CD4-positive, alpha-beta T cell (primary cell): ENCODE data around the gene DCUN1D4. TPM values are rescaled to one million over a fixed set of nuclear protein-coding genes. Genes with fewer than 3 reads are reported as not detected.

ENCODE experiments used
- ATAC-seq: fragments of 200-7000 bp; cut with Tn5 transposase; one replicate; pipeline ENCODE4 v1.10.0; 2022; ENCODE audit warnings: mild to moderate bottlenecking; ENCODE audit not compliant: poor library complexity
- CTCF ChIA-PET: fragments of 350-600 bp; sonication (Branson Sonifier 250); formaldehyde crosslinking; loops from one replicate; lab custom pipeline; 2021; ENCODE audit warnings: antibody characterized with exemption, inconsistent platforms; lab: Charles Lee
- POLR2A ChIA-PET: fragments of 350-600 bp; sonication (Branson Sonifier 250); formaldehyde crosslinking; loops from one replicate; lab custom pipeline; 2021; ENCODE audit warnings: antibody characterized with exemption, inconsistent platforms; lab: Charles Lee
- DNase-seq, 14 experiments: peaks; one replicate each; pipeline ENCODE4 v3.0.0-alpha.2; 2013 to 2020; ENCODE audit warnings: mixed read lengths in 2 of 14
- H3K27ac ChIP-seq, 2 donors: one replicate each; pipeline versions ENCODE4 v1.5.1 to v1.7.0; 2013; ENCODE audit warnings: low read length in 2 of 2, low read depth in 1 of 2, mild to moderate bottlenecking in 1 of 2
- H3K27me3 ChIP-seq, 2 experiments: 1 replicate in 1 of 2; 2 replicates in 1 of 2; pipeline versions ENCODE4 v1.6.1 to v1.7.0; 2013; ENCODE audit warnings: low read length in 2 of 2, control low read depth in 1 of 2, mild to moderate bottlenecking in 1 of 2, moderate library complexity in 1 of 2; ENCODE audit not compliant: insufficient read depth in 2 of 2, control insufficient read depth in 1 of 2
- H3K36me3 ChIP-seq: one replicate; pipeline ENCODE4 v1.6.1; 2013; ENCODE audit warnings: low read length, control low read depth; ENCODE audit not compliant: insufficient read depth
- H3K4me1 ChIP-seq: one replicate; pipeline ENCODE4 v1.6.1; 2013; ENCODE audit warnings: low read length, control low read depth; ENCODE audit not compliant: insufficient read depth
- H3K4me3 ChIP-seq: one replicate; pipeline ENCODE4 v1.5.1; 2013; ENCODE audit warnings: mild to moderate bottlenecking, low read length, moderate library complexity
- H3K9me3 ChIP-seq, 2 experiments: 1 replicate in 1 of 2; 2 replicates in 1 of 2; pipeline versions ENCODE4 v1.6.1 to v1.7.0; 2013; ENCODE audit warnings: low read length in 2 of 2, mild to moderate bottlenecking in 2 of 2, control low read depth in 1 of 2, moderate library complexity in 1 of 2; ENCODE audit not compliant: control insufficient read depth in 1 of 2, insufficient read depth in 1 of 2
- H3K27ac Mint-ChIP-seq: one replicate; pipeline ENCODE4 v1.8.0; 2020; ENCODE audit warnings: mixed read lengths
- H3K27me3 Mint-ChIP-seq: one replicate; pipeline ENCODE4 v1.8.0; 2021; ENCODE audit warnings: mixed read lengths
- H3K36me3 Mint-ChIP-seq: one replicate; pipeline ENCODE4 v1.8.0; 2021; ENCODE audit warnings: low read depth, mixed read lengths
- H3K4me1 Mint-ChIP-seq: one replicate; pipeline ENCODE4 v1.8.0; 2021; ENCODE audit warnings: low read depth, mixed read lengths
- H3K4me3 Mint-ChIP-seq: one replicate; pipeline ENCODE4 v1.8.0; 2020; ENCODE audit warnings: mild to moderate bottlenecking, mixed read lengths
- H3K9me3 Mint-ChIP-seq: one replicate; pipeline ENCODE4 v1.8.0; 2020; ENCODE audit warnings: mixed read lengths
- intact Hi-C, 2 experiments: fragments of 100-400 bp; cut with DNase I in 1 of 2; cut with micrococcal nuclease in 1 of 2; formaldehyde crosslinking; loops; one replicate each; pipeline versions ENCODE4 v1.15.1 to v1.9.0; 2023 to 2025; cut with DNase I, micrococcal nuclease
- polyA plus RNA-seq, 2 donors: library from polyadenylated mRNA; unstranded; fragments of 120-200 nt; gene quantifications; one replicate each; pipeline ENCODE4 v1.2.1, GENCODE V29; 2013
- total RNA-seq, 174 experiments: library from RNA in 2 of 174; stranded (reverse) in 2 of 174; gene quantifications; one replicate each; pipeline ENCODE4 v1.2.3 and lab custom pipeline; 2021 to 2026
- TF ChIP-seq, protein P1 (sequence below): fragments of 200-600 bp; IDR thresholded peaks from one replicate; pipeline ENCODE4 v1.8.0; 2022; ENCODE audit warnings: antibody characterized with exemption, mild to moderate bottlenecking

DCUN1D4 gene
- total RNA-seq (10 to 100 TPM; 36.2 to 39.9 TPM), total RNA-seq (lab: John Stamatoyannopoulos, UW) (22.5 to 82.1 (median 41.0) reads per million in 172 experiments)
- 19.3 TPM for polyA plus RNA-seq (2013, experiment 1 of 2)
- polyA plus RNA-seq (2013, experiment 2 of 2) = 20.2 TPM

- H3K27ac ChIP-seq = peak within 1 kb of the TSS; percentile 58 to 68
- intact Hi-C loops = loop anchor here (5.0 to 10.0 kb wide), 4 partner anchors 195 to 1525 kb away; partner anchors contain the start of genes SCFD2 (in 2 of the 2), RASL11B (in 1 of the 2) and SGCB (in 1 of the 2)
- H3K9me3 ChIP-seq = peaks cover 0 to 5% of the 10 kb centered on the region in 2 experiments
- CTCF ChIA-PET = interaction anchor here (0.8 to 1.6 kb wide), 4 partner anchors 10 to 870 kb away, joined by 3 to 4 read pairs (median 4); no protein-coding TSS in a partner anchor
- peak; percentile 92 to 99 (median 98) for DNase-seq
- TF ChIP-seq, protein P1, sequence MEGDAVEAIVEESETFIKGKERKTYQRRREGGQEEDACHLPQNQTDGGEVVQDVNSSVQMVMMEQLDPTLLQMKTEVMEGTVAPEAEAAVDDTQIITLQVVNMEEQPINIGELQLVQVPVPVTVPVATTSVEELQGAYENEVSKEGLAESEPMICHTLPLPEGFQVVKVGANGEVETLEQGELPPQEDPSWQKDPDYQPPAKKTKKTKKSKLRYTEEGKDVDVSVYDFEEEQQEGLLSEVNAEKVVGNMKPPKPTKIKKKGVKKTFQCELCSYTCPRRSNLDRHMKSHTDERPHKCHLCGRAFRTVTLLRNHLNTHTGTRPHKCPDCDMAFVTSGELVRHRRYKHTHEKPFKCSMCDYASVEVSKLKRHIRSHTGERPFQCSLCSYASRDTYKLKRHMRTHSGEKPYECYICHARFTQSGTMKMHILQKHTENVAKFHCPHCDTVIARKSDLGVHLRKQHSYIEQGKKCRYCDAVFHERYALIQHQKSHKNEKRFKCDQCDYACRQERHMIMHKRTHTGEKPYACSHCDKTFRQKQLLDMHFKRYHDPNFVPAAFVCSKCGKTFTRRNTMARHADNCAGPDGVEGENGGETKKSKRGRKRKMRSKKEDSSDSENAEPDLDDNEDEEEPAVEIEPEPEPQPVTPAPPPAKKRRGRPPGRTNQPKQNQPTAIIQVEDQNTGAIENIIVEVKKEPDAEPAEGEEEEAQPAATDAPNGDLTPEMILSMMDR = peak; percentile 26
- ATAC-seq = peak; percentile 82
- H3K4me3 Mint-ChIP-seq = peak within 1 kb of the TSS; percentile 100
- no peaks in the 10 kb centered on the region for H3K9me3 Mint-ChIP-seq
- H3K27ac Mint-ChIP-seq = peak within 1 kb of the TSS; percentile 90
- H3K36me3 Mint-ChIP-seq = peaks cover 10% of the 10 kb centered on the region
- H3K36me3 ChIP-seq = no peaks in the 10 kb centered on the region
- H3K27me3 Mint-ChIP-seq = no peaks in the 10 kb centered on the region
- POLR2A ChIA-PET = interaction anchor here (0.9 to 2.4 kb wide), 11 partner anchors 8 to 880 kb away, joined by 3 to 20 read pairs (median 5); partner anchors contain the start of gene SGCB
- peaks cover 38% of the 10 kb centered on the region for H3K4me1 Mint-ChIP-seq
- peaks cover 19% of the 10 kb centered on the region for H3K4me1 ChIP-seq
- H3K4me3 ChIP-seq = peak within 1 kb of the TSS; percentile 75
- no peaks in the 10 kb centered on the region for H3K27me3 ChIP-seq
Measured at GRCh38 chr4:51842554-51843308, at the start of gene DCUN1D4. Gene DCUN1D4 (plus strand): TSS chr4:51843153. CDS start chr4:51843243, 90 bp downstream.

DNA sequence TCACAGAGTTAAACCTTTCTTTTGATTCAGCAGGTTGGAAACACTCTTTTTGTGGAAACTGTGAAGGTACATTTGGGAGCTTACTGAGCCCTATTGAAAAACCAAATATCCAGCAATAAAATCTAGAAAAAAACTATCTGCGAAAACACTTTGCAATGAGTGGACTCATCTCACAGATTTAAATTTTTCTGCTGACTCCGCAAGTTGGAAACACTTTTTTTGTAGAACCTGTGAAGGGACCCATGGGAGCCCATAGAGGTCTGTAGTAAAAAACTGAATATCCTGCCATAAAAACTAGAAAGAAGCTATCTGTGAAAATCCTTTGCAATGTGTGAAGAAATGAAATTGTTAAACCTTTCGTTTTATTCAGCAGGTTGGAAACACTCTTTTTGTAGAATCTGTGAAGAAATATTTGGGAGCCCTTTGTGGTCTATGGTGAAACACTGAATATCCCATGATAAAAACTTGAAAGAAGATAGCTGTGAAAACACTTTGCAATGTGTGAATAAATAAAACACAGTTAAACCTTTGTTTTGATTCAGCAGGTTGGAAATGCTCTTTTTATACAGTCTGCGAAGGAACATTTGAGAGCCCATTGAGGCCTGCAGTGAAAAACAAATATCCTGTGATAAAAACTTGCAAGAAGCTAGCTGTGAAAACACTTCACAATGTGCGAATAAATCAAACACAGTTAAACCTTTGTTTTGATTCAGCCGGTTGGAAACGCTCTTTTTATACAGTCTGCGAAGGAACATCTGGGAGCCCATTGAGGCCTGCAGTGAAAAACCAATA, 22.3 kb upstream of the DCUN1D4 start:
- H3K36me3 ChIP-seq = no peaks in the 10 kb centered on the region
- H3K4me1 Mint-ChIP-seq = no peaks in the 10 kb centered on the region
- ChIA-PET POLR2A (no interaction called here), CTCF (no interaction called here)
- no peak overlapping the region for H3K4me3 Mint-ChIP-seq
- H3K9me3 Mint-ChIP-seq = peaks cover 13% of the 10 kb centered on the region
- intact Hi-C loops = no loop called here
- no peaks in the 10 kb centered on the region for H3K27me3 ChIP-seq
- H3K27ac Mint-ChIP-seq = no peak overlapping the region
- no peak for ATAC-seq
- H3K4me3 ChIP-seq = no peak overlapping the region
- no peaks in the 10 kb centered on the region for H3K4me1 ChIP-seq
- no peak for DNase-seq
- H3K9me3 ChIP-seq = peaks cover 6 to 31% of the 10 kb centered on the region in 2 experiments
- H3K36me3 Mint-ChIP-seq = peaks cover 18% of the 10 kb centered on the region
- TF ChIP-seq, protein P1 = no peak
- no peak overlapping the region for H3K27ac ChIP-seq
- peaks cover 8% of the 10 kb centered on the region for H3K27me3 Mint-ChIP-seq

GRCh38 chr4:51825341-51825740, 17.6 kb upstream of the DCUN1D4 start:
- no peak for ATAC-seq
- H3K27me3 ChIP-seq = no peaks in the 10 kb centered on the region
- intact Hi-C loops = no loop called here
- peaks cover 0 to 14% of the 10 kb centered on the region in 2 experiments for H3K9me3 ChIP-seq
- H3K27me3 Mint-ChIP-seq = peaks cover 5% of the 10 kb centered on the region
- CTCF ChIA-PET = no interaction called here
- no peak overlapping the region for H3K4me3 ChIP-seq
- TF ChIP-seq, protein P1 = no peak
- H3K36me3 ChIP-seq = no peaks in the 10 kb centered on the region
- H3K36me3 Mint-ChIP-seq = peaks cover 12% of the 10 kb centered on the region
- H3K9me3 Mint-ChIP-seq = peaks cover 8% of the 10 kb centered on the region
- no peak overlapping the region for H3K4me3 Mint-ChIP-seq
- POLR2A ChIA-PET = no interaction called here
- no peak for DNase-seq
- H3K27ac ChIP-seq = no peak overlapping the region
- H3K27ac Mint-ChIP-seq = no peak overlapping the region
- no peaks in the 10 kb centered on the region for H3K4me1 ChIP-seq
- H3K4me1 Mint-ChIP-seq = no peaks in the 10 kb centered on the region
